ENCODE data around the gene ASPRV1. TPM values are rescaled to one million over a fixed set of nuclear protein-coding genes. Genes with fewer than 3 reads are reported as not detected.

ASPRV1 gene
- total and polyA plus RNA-seq, 3 experiments from 2014 or later, result 0.64 to 0.99 (median 0.77) TPM

DNA sequence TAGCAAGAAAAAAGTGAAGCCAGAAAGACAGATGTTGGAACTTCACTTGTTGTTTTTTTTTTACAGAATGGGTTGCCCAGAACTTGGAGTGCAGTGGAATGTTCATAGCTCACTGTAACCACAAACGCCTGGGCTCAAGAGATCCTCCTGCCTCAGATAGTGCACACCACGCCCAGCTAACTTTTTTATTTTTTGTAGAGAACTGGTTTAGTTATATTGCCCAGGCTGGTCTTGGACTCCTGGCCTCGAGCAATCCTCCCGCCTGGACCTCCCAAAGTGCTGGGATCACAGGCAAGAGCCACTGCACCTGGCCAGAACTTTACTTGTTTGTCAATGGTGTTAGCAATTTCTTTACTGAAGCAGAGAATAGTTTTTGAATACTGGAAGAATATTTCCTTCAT, 11.9 kb upstream of the ASPRV1 start:
- no peaks in the 10 kb centered on the region for H3K36me3 ChIP-seq (ENCODE audit: insufficient read depth, low read length)
- H3K36me3 Mint-ChIP-seq, result peaks cover 0 to 2% (median 0%) of the 10 kb centered on the region in 3 donors
- H3K27ac ChIP-seq (ENCODE audit: low read depth, low read length), result no peak overlapping the region
- POLR2A ChIA-PET, result no interaction called here
- CTCF ChIA-PET, result no interaction called here
- H3K4me1 Mint-ChIP-seq, result peaks cover 5 to 12% (median 11%) of the 10 kb centered on the region in 3 donors
- no peaks in the 10 kb centered on the region for H3K9me3 ChIP-seq (ENCODE audit: low read length)
- no peak overlapping the region for H3K27ac Mint-ChIP-seq
- no peaks in the 10 kb centered on the region for H3K9me3 Mint-ChIP-seq
- H3K4me3 Mint-ChIP-seq, result no peak overlapping the region
- H3K27me3 ChIP-seq (ENCODE audit: insufficient read depth, low read length, poor library complexity, severe bottlenecking), result no peaks in the 10 kb centered on the region
- peaks cover 6% of the 10 kb centered on the region for H3K4me1 ChIP-seq (ENCODE audit: insufficient read depth, low read length)
- DNase-seq, result no peak
- H3K4me3 ChIP-seq (ENCODE audit: low read length), result no peak overlapping the region
- no peaks in the 10 kb centered on the region for H3K27me3 Mint-ChIP-seq

DNA sequence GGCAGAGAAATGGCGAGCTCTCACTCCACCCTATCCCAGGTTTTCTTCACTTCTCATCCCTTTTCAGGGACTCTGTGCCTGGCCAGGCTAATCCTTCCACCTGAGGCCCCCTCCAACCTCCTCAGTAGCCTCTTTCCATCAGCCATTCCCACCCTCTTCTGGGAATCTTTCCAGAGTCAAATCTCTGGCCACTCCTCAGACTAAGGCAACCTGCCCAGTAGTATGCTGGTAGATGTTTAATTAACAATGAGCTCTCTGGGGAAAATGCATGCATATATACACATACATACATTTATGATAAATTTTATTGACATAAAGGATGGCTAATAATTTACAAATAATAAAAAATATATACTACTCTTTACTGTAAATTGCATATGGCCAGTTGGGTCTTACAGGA, 11.4 kb upstream of the ASPRV1 start:
- POLR2A ChIA-PET, result no interaction called here
- no peaks in the 10 kb centered on the region for H3K36me3 ChIP-seq (ENCODE audit: insufficient read depth, low read length)
- CTCF ChIA-PET, result no interaction called here
- no peaks in the 10 kb centered on the region for H3K9me3 Mint-ChIP-seq
- no peaks in the 10 kb centered on the region for H3K9me3 ChIP-seq (ENCODE audit: low read length)
- H3K4me3 Mint-ChIP-seq, result no peak overlapping the region
- H3K4me3 ChIP-seq (ENCODE audit: low read length), result no peak overlapping the region
- H3K36me3 Mint-ChIP-seq, result peaks cover 0 to 2% (median 0%) of the 10 kb centered on the region in 3 donors
- no peaks in the 10 kb centered on the region for H3K27me3 Mint-ChIP-seq
- no peaks in the 10 kb centered on the region for H3K27me3 ChIP-seq (ENCODE audit: insufficient read depth, low read length, poor library complexity, severe bottlenecking)
- peaks cover 5 to 12% (median 11%) of the 10 kb centered on the region in 3 donors for H3K4me1 Mint-ChIP-seq
- peaks cover 6% of the 10 kb centered on the region for H3K4me1 ChIP-seq (ENCODE audit: insufficient read depth, low read length)
- H3K27ac Mint-ChIP-seq, result peak overlapping the region in 1 of 8 donors; percentile 48
- no peak for DNase-seq
- H3K27ac ChIP-seq (ENCODE audit: low read depth, low read length), result no peak overlapping the region

DNA sequence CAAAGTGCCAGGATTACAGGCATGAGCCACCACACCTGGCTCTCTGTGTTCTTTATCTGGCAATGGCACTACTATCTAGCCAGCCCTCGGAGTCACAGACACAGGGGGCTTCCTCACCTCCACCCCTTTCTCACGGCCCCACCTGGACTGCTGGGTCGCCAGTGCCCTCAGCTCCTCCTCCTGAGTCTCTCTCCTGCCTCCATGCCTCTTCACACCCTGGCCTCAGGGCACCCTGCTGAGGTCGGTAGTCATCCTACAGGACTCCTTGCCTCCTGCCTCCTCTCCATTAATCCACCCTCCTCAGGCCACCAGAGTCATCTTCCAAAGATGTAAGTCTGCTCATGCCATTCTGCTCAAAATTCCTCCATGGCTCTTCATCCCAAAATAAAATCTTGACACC, 8.6 kb upstream of the ASPRV1 start:
- H3K36me3 Mint-ChIP-seq, result peaks cover 0 to 2% (median 0%) of the 10 kb centered on the region in 3 donors
- H3K9me3 Mint-ChIP-seq, result no peaks in the 10 kb centered on the region
- Histone ChIP-seq H3K4me3 (ENCODE audit: low read length) (no peak overlapping the region), H3K27me3 (ENCODE audit: insufficient read depth, low read length, poor library complexity, severe bottlenecking) (no peaks in the 10 kb centered on the region), H3K36me3 (ENCODE audit: insufficient read depth, low read length) (no peaks in the 10 kb centered on the region), H3K4me1 (ENCODE audit: insufficient read depth, low read length) (no peaks in the 10 kb centered on the region), H3K9me3 (ENCODE audit: low read length) (no peaks in the 10 kb centered on the region), H3K27ac (ENCODE audit: low read depth, low read length) (no peak overlapping the region)
- no peak overlapping the region for H3K4me3 Mint-ChIP-seq
- no peak for DNase-seq
- POLR2A ChIA-PET, result no interaction called here
- CTCF ChIA-PET, result no interaction called here
- no peaks in the 10 kb centered on the region for H3K27me3 Mint-ChIP-seq
- no peaks in the 10 kb centered on the region for H3K4me1 Mint-ChIP-seq
- peak overlapping the region in 1 of 8 donors; percentile 42 for H3K27ac Mint-ChIP-seq

DNA sequence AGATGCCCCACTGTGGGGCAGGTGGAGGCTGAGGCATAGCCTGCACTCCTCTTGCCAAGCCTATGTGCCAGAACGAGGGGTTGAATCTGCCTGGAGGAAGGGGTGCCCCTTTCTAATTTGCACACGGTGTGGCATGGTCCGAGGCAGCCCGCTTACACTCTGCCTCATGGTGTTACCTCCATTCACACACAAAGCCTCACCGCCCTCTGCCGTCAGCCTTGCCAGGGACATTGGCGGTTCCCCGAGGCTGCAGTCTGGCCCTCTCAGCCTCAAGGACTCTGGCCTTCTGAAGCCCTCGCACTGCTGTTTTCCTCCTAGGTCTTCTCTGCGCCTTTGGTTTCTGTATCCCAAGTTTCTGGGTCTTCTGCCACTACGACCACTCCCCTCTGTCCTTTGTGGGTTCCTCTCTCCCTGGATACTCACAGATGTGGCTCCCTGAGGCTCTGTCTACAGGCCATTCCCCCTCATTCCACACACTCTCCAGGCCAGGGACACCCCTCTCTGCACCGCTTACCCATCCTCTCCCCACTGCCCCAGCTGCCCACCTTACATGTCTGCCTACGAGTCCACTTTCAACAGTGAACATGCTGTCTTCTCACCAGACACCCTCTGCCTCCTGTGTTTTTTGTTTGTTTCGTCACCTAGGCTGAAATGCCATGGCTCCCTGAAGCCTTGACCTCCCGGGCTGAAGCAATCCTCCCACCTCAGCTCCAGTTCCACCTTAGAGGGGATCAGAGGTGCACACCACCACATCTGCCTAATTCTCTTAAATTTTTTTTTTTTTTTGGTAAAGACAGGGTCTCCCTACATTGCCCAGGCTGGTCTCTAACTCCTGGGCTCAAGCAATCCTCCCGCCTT, 7.9 kb upstream of the ASPRV1 start:
- Histone ChIP-seq H3K27ac (ENCODE audit: low read depth, low read length) (no peak overlapping the region), H3K4me3 (ENCODE audit: low read length) (no peak overlapping the region), H3K4me1 (ENCODE audit: insufficient read depth, low read length) (no peaks in the 10 kb centered on the region), H3K9me3 (ENCODE audit: low read length) (no peaks in the 10 kb centered on the region), H3K36me3 (ENCODE audit: insufficient read depth, low read length) (no peaks in the 10 kb centered on the region), H3K27me3 (ENCODE audit: insufficient read depth, low read length, poor library complexity, severe bottlenecking) (no peaks in the 10 kb centered on the region)
- peak overlapping the region in 4 of 8 donors; percentile 26 to 47 (median 44) for H3K27ac Mint-ChIP-seq
- no peak overlapping the region for H3K4me3 Mint-ChIP-seq
- ChIA-PET POLR2A (no interaction called here), CTCF (no interaction called here)
- DNase-seq, result no peak
- peaks cover 1 to 4% (median 4%) of the 10 kb centered on the region in 3 donors for H3K4me1 Mint-ChIP-seq
- H3K36me3 Mint-ChIP-seq, result peaks cover 0 to 2% (median 0%) of the 10 kb centered on the region in 3 donors
- no peaks in the 10 kb centered on the region for H3K27me3 Mint-ChIP-seq
- no peaks in the 10 kb centered on the region for H3K9me3 Mint-ChIP-seq

DNA sequence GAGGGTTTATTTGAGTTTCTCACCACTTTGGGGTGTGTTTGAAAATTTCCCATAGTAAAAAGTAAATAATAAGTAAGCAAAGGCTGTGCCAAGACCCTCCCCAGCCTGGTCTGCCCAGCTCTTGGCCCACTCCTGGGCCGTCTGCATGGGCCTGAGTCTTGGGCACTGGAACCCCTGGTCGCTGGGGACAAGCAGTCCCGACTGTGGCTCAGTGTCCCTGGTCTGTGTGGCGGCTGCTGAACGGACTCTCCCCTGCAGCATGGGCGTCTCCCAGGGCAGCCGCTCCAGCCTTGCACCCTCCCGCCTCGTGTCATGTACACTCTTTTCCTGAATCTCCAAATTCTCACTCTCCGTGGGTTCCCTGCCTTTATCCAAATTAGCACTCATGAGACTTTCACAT, 7.2 kb upstream of the ASPRV1 start:
- no peaks in the 10 kb centered on the region for H3K9me3 Mint-ChIP-seq
- peaks cover 0 to 2% (median 0%) of the 10 kb centered on the region in 3 donors for H3K36me3 Mint-ChIP-seq
- no peak overlapping the region for H3K27ac ChIP-seq (ENCODE audit: low read depth, low read length)
- H3K27me3 Mint-ChIP-seq, result no peaks in the 10 kb centered on the region
- DNase-seq, result no peak
- no peak overlapping the region for H3K27ac Mint-ChIP-seq
- H3K4me1 ChIP-seq (ENCODE audit: insufficient read depth, low read length), result no peaks in the 10 kb centered on the region
- H3K9me3 ChIP-seq (ENCODE audit: low read length), result no peaks in the 10 kb centered on the region
- ChIA-PET CTCF (no interaction called here), POLR2A (interaction anchor here (0.5 kb wide), 1 partner anchor 106 kb away, joined by 5 read pairs; no protein-coding TSS in a partner anchor)
- no peaks in the 10 kb centered on the region for H3K36me3 ChIP-seq (ENCODE audit: insufficient read depth, low read length)
- H3K4me3 Mint-ChIP-seq, result no peak overlapping the region
- peaks cover 1 to 4% (median 4%) of the 10 kb centered on the region in 3 donors for H3K4me1 Mint-ChIP-seq
- no peaks in the 10 kb centered on the region for H3K27me3 ChIP-seq (ENCODE audit: insufficient read depth, low read length, poor library complexity, severe bottlenecking)
- H3K4me3 ChIP-seq (ENCODE audit: low read length), result no peak overlapping the region

DNA sequence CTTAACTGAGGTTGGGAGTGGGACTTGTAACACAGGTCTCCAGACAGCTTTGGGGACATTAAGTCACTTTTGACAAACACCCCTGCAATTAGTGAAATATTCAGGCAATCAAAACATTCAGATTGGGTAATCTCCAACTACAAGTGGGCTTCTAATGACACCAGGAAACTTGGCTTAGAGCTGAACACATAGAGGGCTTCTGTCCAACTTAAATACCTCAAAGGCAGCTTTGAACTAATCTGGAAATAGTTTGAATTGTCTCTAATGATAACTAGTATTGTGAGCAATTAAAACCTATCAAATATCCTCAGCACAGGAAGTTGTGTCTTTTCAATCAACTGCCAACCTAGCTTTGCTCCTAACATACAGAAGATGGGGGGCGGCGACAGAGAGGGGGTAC, 5.1 kb upstream of the ASPRV1 start:
- no peak overlapping the region for H3K4me3 Mint-ChIP-seq
- H3K36me3 ChIP-seq (ENCODE audit: insufficient read depth, low read length), result no peaks in the 10 kb centered on the region
- no peaks in the 10 kb centered on the region for H3K9me3 ChIP-seq (ENCODE audit: low read length)
- peaks cover 0 to 1% of the 10 kb centered on the region in 2 donors for H3K27me3 Mint-ChIP-seq
- CTCF ChIA-PET, result interaction anchor here (0.6 kb wide), 1 partner anchor 99 kb away, joined by 3 read pairs; no protein-coding TSS in a partner anchor
- no peak overlapping the region for H3K4me3 ChIP-seq (ENCODE audit: low read length)
- no peaks in the 10 kb centered on the region for H3K27me3 ChIP-seq (ENCODE audit: insufficient read depth, low read length, poor library complexity, severe bottlenecking)
- H3K36me3 Mint-ChIP-seq, result no peaks in the 10 kb centered on the region
- H3K9me3 Mint-ChIP-seq, result no peaks in the 10 kb centered on the region
- no peak overlapping the region for H3K27ac ChIP-seq (ENCODE audit: low read depth, low read length)
- H3K27ac Mint-ChIP-seq, result no peak overlapping the region
- POLR2A ChIA-PET, result no interaction called here
- no peaks in the 10 kb centered on the region for H3K4me1 ChIP-seq (ENCODE audit: insufficient read depth, low read length)
- DNase-seq, result no peak
- peaks cover 1 to 4% (median 4%) of the 10 kb centered on the region in 3 donors for H3K4me1 Mint-ChIP-seq

DNA sequence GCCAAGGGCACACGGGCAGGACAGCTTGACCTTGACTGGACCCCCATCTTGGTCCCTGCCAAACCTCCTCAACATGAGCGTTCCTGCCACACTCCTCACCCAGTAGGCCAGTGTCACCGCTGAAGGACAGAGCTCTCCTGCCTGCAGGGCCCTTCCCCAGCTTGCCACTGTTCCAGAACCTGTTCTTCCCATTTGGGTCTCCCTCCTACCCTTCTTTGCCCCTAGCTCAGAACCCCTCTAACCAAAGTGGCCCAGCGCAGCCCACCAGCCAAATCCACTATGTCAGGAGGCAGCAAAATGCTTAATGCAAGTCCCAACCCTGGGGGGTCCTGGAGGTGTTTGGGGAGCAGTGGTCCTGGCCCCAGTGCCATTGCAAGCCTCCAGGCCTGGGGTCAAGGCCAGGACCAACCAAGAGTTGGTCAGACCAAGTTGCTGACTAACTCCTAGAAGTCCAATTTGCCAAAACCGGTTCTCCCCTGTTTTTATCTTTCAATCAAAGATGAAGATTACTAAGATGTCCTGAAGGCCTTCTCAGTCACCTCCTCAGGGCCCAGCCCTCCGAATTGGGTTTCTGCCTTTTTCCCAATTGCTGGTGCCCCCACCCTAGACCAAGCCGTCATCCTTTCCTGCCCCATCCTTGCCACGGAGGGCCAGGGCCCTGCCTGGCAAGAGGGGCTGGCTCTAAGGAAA, 4.5 kb upstream of the ASPRV1 start:
- no peaks in the 10 kb centered on the region for H3K4me1 ChIP-seq (ENCODE audit: insufficient read depth, low read length)
- Mint-ChIP-seq H3K27me3 (peaks cover 0 to 3% of the 10 kb centered on the region in 2 donors), H3K27ac (peak overlapping the region in 1 of 8 donors; percentile 66), H3K36me3 (no peaks in the 10 kb centered on the region), H3K9me3 (no peaks in the 10 kb centered on the region), H3K4me3 (no peak overlapping the region), H3K4me1 (peaks cover 1 to 4% (median 4%) of the 10 kb centered on the region in 3 donors)
- no peaks in the 10 kb centered on the region for H3K36me3 ChIP-seq (ENCODE audit: insufficient read depth, low read length)
- no peaks in the 10 kb centered on the region for H3K27me3 ChIP-seq (ENCODE audit: insufficient read depth, low read length, poor library complexity, severe bottlenecking)
- peak in 1 of 5 donors; percentile 35 for DNase-seq
- ChIA-PET CTCF (interaction anchor here (0.6 kb wide), 1 partner anchor 100 kb away, joined by 3 read pairs; no protein-coding TSS in a partner anchor), POLR2A (no interaction called here)
- H3K4me3 ChIP-seq (ENCODE audit: low read length), result no peak overlapping the region
- H3K27ac ChIP-seq (ENCODE audit: low read depth, low read length), result no peak overlapping the region
- H3K9me3 ChIP-seq (ENCODE audit: low read length), result no peaks in the 10 kb centered on the region

DNA sequence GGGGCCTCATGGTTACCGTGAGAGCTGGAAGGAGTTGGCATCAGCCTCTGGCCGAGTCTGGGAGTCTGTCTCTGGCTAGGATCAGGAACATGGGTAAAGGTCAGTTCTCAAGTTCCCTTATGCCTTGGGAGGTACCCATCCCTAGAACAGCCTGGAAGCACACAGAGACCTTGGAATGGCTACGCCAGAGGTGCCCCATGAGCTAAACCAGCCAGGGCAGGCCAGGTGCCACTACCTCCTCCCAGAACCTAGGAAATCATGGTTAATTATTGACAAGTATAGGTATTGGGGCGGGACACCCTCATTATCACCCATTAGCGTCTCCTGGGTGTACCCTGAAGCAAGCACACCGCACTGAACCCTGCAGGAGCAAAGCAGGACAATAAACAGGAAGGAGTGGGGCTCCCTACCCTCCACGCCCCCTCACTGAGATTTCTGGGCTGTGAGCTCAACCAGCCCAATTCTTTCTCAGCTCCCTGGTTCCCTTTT, 3.0 kb upstream of the ASPRV1 start:
- Histone ChIP-seq H3K27ac (ENCODE audit: low read depth, low read length) (no peak overlapping the region), H3K4me1 (ENCODE audit: insufficient read depth, low read length) (no peaks in the 10 kb centered on the region), H3K27me3 (ENCODE audit: insufficient read depth, low read length, poor library complexity, severe bottlenecking) (no peaks in the 10 kb centered on the region), H3K36me3 (ENCODE audit: insufficient read depth, low read length) (no peaks in the 10 kb centered on the region), H3K9me3 (ENCODE audit: low read length) (no peaks in the 10 kb centered on the region), H3K4me3 (ENCODE audit: low read length) (no peak overlapping the region)
- Mint-ChIP-seq H3K36me3 (no peaks in the 10 kb centered on the region), H3K4me1 (peaks cover 1 to 4% (median 4%) of the 10 kb centered on the region in 3 donors), H3K27me3 (peaks cover 2 to 9% of the 10 kb centered on the region in 2 donors), H3K9me3 (no peaks in the 10 kb centered on the region), H3K27ac (no peak overlapping the region), H3K4me3 (no peak overlapping the region)
- ChIA-PET POLR2A (no interaction called here), CTCF (no interaction called here)
- no peak for DNase-seq
